ENCODE results near the gene MMAB.

Gene MMAB

GRCh38 chr12:109601557-109601956, 28.3 kb upstream of the MMAB start:
- Histone ChIP-seq H3K9ac (ENCODE audit: low read length) (no peak overlapping the region), H3K9me3 (ENCODE audit: control insufficient read depth, low read length) (no peaks in the 10 kb centered on the region), H3K4me1 (ENCODE audit: control insufficient read depth, insufficient read depth, low read length) (peaks cover 5% of the 10 kb centered on the region), H3K36me3 (ENCODE audit: control insufficient read depth, insufficient read depth, low read length, severe bottlenecking) (no peaks in the 10 kb centered on the region), H3K27me3 (replicated peaks; ENCODE audit: control insufficient read depth, insufficient read depth, low read length) (peaks cover 15% of the 10 kb centered on the region), H3K4me3 (ENCODE audit: low read length) (no peak overlapping the region)
- DNase-seq (ENCODE audit: low read depth), result no peak

GRCh38 chr12:109600995-109601394, 27.7 kb upstream of the MMAB start:
- Histone ChIP-seq H3K4me3 (ENCODE audit: low read length) (no peak overlapping the region), H3K9me3 (ENCODE audit: control insufficient read depth, low read length) (no peaks in the 10 kb centered on the region), H3K4me1 (ENCODE audit: control insufficient read depth, insufficient read depth, low read length) (peaks cover 5% of the 10 kb centered on the region), H3K36me3 (ENCODE audit: control insufficient read depth, insufficient read depth, low read length, severe bottlenecking) (peaks cover 3% of the 10 kb centered on the region), H3K27me3 (replicated peaks; ENCODE audit: control insufficient read depth, insufficient read depth, low read length) (peaks cover 15% of the 10 kb centered on the region), H3K9ac (ENCODE audit: low read length) (no peak overlapping the region)
- DNase-seq (ENCODE audit: low read depth), result no peak

- peaks cover 14% of the 10 kb centered on the region for H3K27me3 ChIP-seq (replicated peaks; ENCODE audit: control insufficient read depth, insufficient read depth, low read length)
- peaks cover 5% of the 10 kb centered on the region for H3K4me1 ChIP-seq (ENCODE audit: control insufficient read depth, insufficient read depth, low read length)
- peaks cover 7% of the 10 kb centered on the region for H3K36me3 ChIP-seq (ENCODE audit: control insufficient read depth, insufficient read depth, low read length, severe bottlenecking)
- no peaks in the 10 kb centered on the region for H3K9me3 ChIP-seq (ENCODE audit: control insufficient read depth, low read length)
- H3K9ac ChIP-seq (ENCODE audit: low read length), result no peak overlapping the region
- no peak overlapping the region for H3K4me3 ChIP-seq (ENCODE audit: low read length)
- no peak for DNase-seq (ENCODE audit: low read depth)
These were observed 27.2 kb upstream of the MMAB start for GRCh38 chr12:109600481-109600880.

- no peaks in the 10 kb centered on the region for H3K9me3 ChIP-seq (ENCODE audit: control insufficient read depth, low read length)
- no peak overlapping the region for H3K4me3 ChIP-seq (ENCODE audit: low read length)
- H3K27me3 ChIP-seq (replicated peaks; ENCODE audit: control insufficient read depth, insufficient read depth, low read length), result peaks cover 6% of the 10 kb centered on the region
- H3K4me1 ChIP-seq (ENCODE audit: control insufficient read depth, insufficient read depth, low read length), result peaks cover 5% of the 10 kb centered on the region
- H3K9ac ChIP-seq (ENCODE audit: low read length), result no peak overlapping the region
- H3K36me3 ChIP-seq (ENCODE audit: control insufficient read depth, insufficient read depth, low read length, severe bottlenecking), result peaks cover 20% of the 10 kb centered on the region
- DNase-seq (ENCODE audit: low read depth), result no peak
These were observed 25.8 kb upstream of the MMAB start for GRCh38 chr12:109599087-109599486.

GRCh38 chr12:109598428-109598854, 25.1 kb upstream of the MMAB start:
- Histone ChIP-seq H3K9ac (ENCODE audit: low read length) (peak overlapping the region; percentile 67), H3K4me3 (ENCODE audit: low read length) (no peak overlapping the region), H3K36me3 (ENCODE audit: control insufficient read depth, insufficient read depth, low read length, severe bottlenecking) (peaks cover 23% of the 10 kb centered on the region), H3K4me1 (ENCODE audit: control insufficient read depth, insufficient read depth, low read length) (peaks cover 5% of the 10 kb centered on the region), H3K9me3 (ENCODE audit: control insufficient read depth, low read length) (no peaks in the 10 kb centered on the region), H3K27me3 (replicated peaks; ENCODE audit: control insufficient read depth, insufficient read depth, low read length) (no peaks in the 10 kb centered on the region)
- DNase-seq (ENCODE audit: low read depth), result no peak

GRCh38 chr12:109597795-109598427, 24.6 kb upstream of the MMAB start:
- Histone ChIP-seq H3K9me3 (ENCODE audit: control insufficient read depth, low read length) (no peaks in the 10 kb centered on the region), H3K4me1 (ENCODE audit: control insufficient read depth, insufficient read depth, low read length) (peaks cover 5% of the 10 kb centered on the region), H3K27me3 (replicated peaks; ENCODE audit: control insufficient read depth, insufficient read depth, low read length) (no peaks in the 10 kb centered on the region), H3K9ac (ENCODE audit: low read length) (peak overlapping the region; percentile 67), H3K4me3 (ENCODE audit: low read length) (no peak overlapping the region), H3K36me3 (ENCODE audit: control insufficient read depth, insufficient read depth, low read length, severe bottlenecking) (peaks cover 25% of the 10 kb centered on the region)
- DNase-seq (ENCODE audit: low read depth), result peak; percentile 93

- Histone ChIP-seq H3K36me3 (ENCODE audit: control insufficient read depth, insufficient read depth, low read length, severe bottlenecking) (peaks cover 30% of the 10 kb centered on the region), H3K4me1 (ENCODE audit: control insufficient read depth, insufficient read depth, low read length) (peaks cover 5% of the 10 kb centered on the region), H3K9me3 (ENCODE audit: control insufficient read depth, low read length) (no peaks in the 10 kb centered on the region), H3K9ac (ENCODE audit: low read length) (no peak overlapping the region), H3K4me3 (ENCODE audit: low read length) (no peak overlapping the region), H3K27me3 (replicated peaks; ENCODE audit: control insufficient read depth, insufficient read depth, low read length) (no peaks in the 10 kb centered on the region)
- DNase-seq (ENCODE audit: low read depth), result no peak
These were observed 24.1 kb upstream of the MMAB start for GRCh38 chr12:109597414-109597794.

- no peak overlapping the region for H3K4me3 ChIP-seq (ENCODE audit: low read length)
- no peak overlapping the region for H3K9ac ChIP-seq (ENCODE audit: low read length)
- peaks cover 38% of the 10 kb centered on the region for H3K36me3 ChIP-seq (ENCODE audit: control insufficient read depth, insufficient read depth, low read length, severe bottlenecking)
- no peak for DNase-seq (ENCODE audit: low read depth)
- H3K9me3 ChIP-seq (ENCODE audit: control insufficient read depth, low read length), result no peaks in the 10 kb centered on the region
- no peaks in the 10 kb centered on the region for H3K27me3 ChIP-seq (replicated peaks; ENCODE audit: control insufficient read depth, insufficient read depth, low read length)
- peaks cover 5% of the 10 kb centered on the region for H3K4me1 ChIP-seq (ENCODE audit: control insufficient read depth, insufficient read depth, low read length)
These were observed 23.3 kb upstream of the MMAB start for GRCh38 chr12:109596418-109597244.

GRCh38 chr12:109595321-109595902, 22.1 kb upstream of the MMAB start:
- no peak for DNase-seq (ENCODE audit: low read depth)
- Histone ChIP-seq H3K9ac (ENCODE audit: low read length) (no peak overlapping the region), H3K36me3 (ENCODE audit: control insufficient read depth, insufficient read depth, low read length, severe bottlenecking) (peaks cover 43% of the 10 kb centered on the region), H3K4me1 (ENCODE audit: control insufficient read depth, insufficient read depth, low read length) (peaks cover 5% of the 10 kb centered on the region), H3K27me3 (replicated peaks; ENCODE audit: control insufficient read depth, insufficient read depth, low read length) (no peaks in the 10 kb centered on the region), H3K4me3 (ENCODE audit: low read length) (no peak overlapping the region), H3K9me3 (ENCODE audit: control insufficient read depth, low read length) (no peaks in the 10 kb centered on the region)

- peaks cover 47% of the 10 kb centered on the region for H3K36me3 ChIP-seq (ENCODE audit: control insufficient read depth, insufficient read depth, low read length, severe bottlenecking)
- no peak for DNase-seq (ENCODE audit: low read depth)
- no peak overlapping the region for H3K9ac ChIP-seq (ENCODE audit: low read length)
- no peaks in the 10 kb centered on the region for H3K27me3 ChIP-seq (replicated peaks; ENCODE audit: control insufficient read depth, insufficient read depth, low read length)
- no peaks in the 10 kb centered on the region for H3K9me3 ChIP-seq (ENCODE audit: control insufficient read depth, low read length)
- no peak overlapping the region for H3K4me3 ChIP-seq (ENCODE audit: low read length)
- H3K4me1 ChIP-seq (ENCODE audit: control insufficient read depth, insufficient read depth, low read length), result peaks cover 5% of the 10 kb centered on the region
These were observed 21.4 kb upstream of the MMAB start for GRCh38 chr12:109594556-109595317.

- no peak overlapping the region for H3K4me3 ChIP-seq (ENCODE audit: low read length)
- no peaks in the 10 kb centered on the region for H3K9me3 ChIP-seq (ENCODE audit: control insufficient read depth, low read length)
- H3K9ac ChIP-seq (ENCODE audit: low read length), result no peak overlapping the region
- peaks cover 62% of the 10 kb centered on the region for H3K36me3 ChIP-seq (ENCODE audit: control insufficient read depth, insufficient read depth, low read length, severe bottlenecking)
- no peak for DNase-seq (ENCODE audit: low read depth)
- H3K4me1 ChIP-seq (ENCODE audit: control insufficient read depth, insufficient read depth, low read length), result peaks cover 2% of the 10 kb centered on the region
- no peaks in the 10 kb centered on the region for H3K27me3 ChIP-seq (replicated peaks; ENCODE audit: control insufficient read depth, insufficient read depth, low read length)
These were observed 19.6 kb upstream of the MMAB start for GRCh38 chr12:109592905-109593272.
